GM21576 (cell line): ENCODE measurements around the gene ARHGEF9.
"Not testable (repeated sequence)": the region's sequence is repeated elsewhere in the genome, so short reads cannot be mapped to it uniquely, and the experiment has no call there.

Source experiments
- ATAC-seq: cut with Tn5 transposase; IDR thresholded peaks from one replicate; pipeline ENCODE4 v1.9.1; 2021; ENCODE audit warnings: mild to moderate bottlenecking, moderate library complexity; ENCODE audit not compliant: unreplicated experiment

ARHGEF9 gene

DNA sequence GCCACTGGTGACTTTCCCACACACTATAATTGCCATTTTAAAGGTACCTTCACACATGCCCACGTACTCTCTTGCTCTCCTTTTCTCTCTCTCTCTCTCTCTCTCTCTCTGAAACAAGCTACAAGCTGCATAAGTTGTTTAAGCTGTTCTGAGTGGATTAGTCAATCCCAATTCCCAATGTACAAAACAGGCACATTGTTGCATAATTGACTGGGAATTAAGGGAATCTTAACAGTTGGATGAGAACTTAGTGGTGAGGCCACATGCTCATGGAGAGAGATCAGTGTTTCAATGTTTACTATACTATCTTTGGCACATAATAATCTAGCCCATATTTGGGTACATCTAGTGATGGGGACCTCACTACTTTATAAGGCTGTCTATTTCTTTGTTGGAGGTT, 123.3 kb downstream of the ARHGEF9 start:
- ATAC-seq, result no peak

- ATAC-seq, result no peak
These were observed 126.1 kb downstream of the ARHGEF9 start for GRCh38 chrX:63658920-63659319.

DNA sequence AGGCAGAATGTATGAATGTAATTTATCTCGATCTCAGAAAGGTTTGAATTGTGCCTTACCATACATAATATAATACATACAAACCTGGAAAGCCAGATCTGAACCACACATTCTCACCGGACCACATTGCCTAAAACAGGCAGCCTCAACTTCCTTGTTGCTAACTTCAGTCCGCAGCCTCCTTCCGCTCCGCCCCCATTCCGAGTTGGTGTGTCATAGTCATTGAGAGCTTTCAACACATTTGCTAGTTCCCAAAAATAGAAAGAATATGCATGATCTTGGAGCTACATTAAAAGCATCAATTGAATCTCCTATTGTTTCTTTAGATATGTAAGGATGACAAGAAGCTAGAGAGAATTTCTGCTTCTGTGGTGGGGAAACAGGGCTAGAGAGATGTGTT, 127.2 kb downstream of the ARHGEF9 start:
- ATAC-seq, result no peak

GRCh38 chrX:63656871-63657580, 128.0 kb downstream of the ARHGEF9 start:
- no peak for ATAC-seq

DNA sequence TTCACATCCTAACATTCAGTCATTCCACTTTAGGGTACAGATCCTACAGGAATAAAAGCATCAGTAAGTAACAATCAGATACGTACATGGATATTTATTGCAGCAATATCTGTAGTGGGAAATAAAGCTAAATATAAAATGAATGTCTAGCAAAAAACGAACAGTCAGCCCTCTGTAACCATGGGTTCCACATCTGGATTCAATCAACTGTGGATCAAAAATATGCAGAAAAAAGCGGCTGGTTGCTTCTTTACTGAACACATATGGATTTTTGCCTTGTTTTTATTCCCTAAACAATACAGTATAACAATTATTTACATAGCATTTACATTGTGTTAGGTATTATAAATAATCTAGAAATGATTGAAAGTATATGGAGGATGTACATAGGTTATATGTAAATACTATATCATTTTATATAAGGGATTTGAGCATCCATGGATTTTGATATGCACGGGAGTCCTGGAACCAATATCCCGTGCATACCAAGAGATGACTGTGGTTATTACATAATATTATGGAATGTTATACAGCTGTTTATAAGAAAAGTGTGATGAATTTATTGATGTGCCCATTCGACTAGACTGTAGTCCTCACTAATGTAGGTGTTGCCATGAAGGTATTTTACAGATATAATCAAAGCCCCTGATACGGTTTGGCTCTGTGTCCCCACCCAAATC, 132.8 kb downstream of the ARHGEF9 start:
- no peak for ATAC-seq

GRCh38 chrX:63645748-63646147, 139.3 kb downstream of the ARHGEF9 start:
- not testable (repeated sequence) for ATAC-seq

DNA sequence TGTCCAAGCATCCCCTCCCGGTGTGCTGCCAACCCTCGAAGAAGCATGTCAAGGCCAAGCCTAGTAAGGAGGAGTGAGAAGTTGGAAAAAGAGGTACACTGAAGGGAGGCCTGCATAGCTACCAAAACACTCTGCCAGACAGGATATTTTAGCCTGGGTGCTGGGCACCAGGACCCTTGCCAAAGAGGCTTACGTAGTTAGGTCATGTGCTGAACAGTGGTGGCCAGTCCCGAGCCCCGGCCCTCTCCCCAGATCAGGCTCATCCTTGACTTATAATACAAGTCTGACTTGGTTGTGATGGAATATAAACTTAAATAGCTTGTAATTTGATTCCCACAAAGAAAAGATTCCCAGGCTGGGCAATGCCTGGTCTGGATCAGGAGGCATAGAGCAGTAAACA, 149.3 kb downstream of the ARHGEF9 start:
- no peak for ATAC-seq

DNA sequence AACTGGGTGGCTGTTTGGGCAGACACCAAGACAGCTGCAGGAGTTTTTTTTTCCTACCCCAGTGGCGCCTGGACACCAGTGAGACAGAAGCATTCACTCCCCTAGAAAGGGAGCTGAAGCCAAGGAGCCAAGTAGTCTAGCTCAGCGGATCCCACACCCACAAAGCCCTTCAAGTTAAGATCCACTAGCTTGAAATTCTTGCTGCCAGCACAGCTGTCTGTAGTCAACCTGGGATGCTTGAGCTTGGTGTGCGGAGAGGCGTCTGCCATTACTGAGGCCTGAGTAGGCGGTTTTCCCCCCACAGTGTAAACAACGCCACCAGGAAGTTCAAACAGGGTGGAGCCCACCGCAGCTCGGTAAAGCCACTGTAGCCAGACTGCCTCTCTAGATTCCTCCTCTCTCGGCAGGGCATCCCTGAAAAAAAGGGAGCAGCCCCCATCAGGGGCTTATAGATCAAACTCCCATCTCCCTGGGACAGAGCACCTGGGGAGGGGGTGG, 171.4 kb downstream of the ARHGEF9 start:
- no peak for ATAC-seq

DNA sequence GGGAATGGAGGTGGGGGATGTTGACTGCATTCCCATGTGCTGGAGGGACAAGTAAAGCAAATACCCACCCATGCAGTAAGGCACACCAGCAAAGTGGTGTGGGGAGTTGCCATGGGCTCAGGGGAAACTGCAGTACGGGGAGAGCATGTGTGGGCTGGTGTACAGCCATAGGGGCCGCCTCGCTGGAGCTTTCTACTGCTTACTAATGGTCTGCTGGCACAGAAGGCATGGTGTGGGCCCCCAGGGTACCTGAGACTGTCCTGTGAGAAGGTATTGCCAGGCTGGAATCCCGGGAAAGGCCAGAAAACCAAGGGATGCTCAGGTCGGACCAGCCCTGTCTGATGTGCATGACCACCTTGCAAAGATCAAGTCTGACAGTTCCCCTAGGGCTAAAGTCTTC, 199.1 kb downstream of the ARHGEF9 start:
- ATAC-seq, result no peak
